KMS-11 (cell line): ENCODE results near the gene PLCG2.
"Not testable (repeated sequence)": the region's sequence is repeated elsewhere in the genome, so short reads cannot be mapped to it uniquely, and the experiment has no call there.

ENCODE experiments used
- H2AFZ ChIP-seq: fragments of 200-600 bp; sonication (generic); 2 replicates; pipeline ENCODE4 v1.6.1; 2016; ENCODE audit warnings: antibody characterized with exemption, mixed run types, low read depth
- H3K27ac ChIP-seq: fragments of 200-600 bp; sonication (generic); 2 replicates; pipeline ENCODE4 v1.6.1; 2016; ENCODE audit warnings: mild to moderate bottlenecking, mixed run types
- H3K27me3 ChIP-seq: fragments of 200-600 bp; sonication (generic); 2 replicates; pipeline ENCODE4 v1.6.1; 2017; ENCODE audit warnings: mild to moderate bottlenecking, low read depth, mixed run types, moderate library complexity; ENCODE audit not compliant: insufficient read depth
- H3K36me3 ChIP-seq: fragments of 200-600 bp; sonication (generic); 2 replicates; pipeline ENCODE4 v1.6.1; 2017; ENCODE audit warnings: mild to moderate bottlenecking, mixed run types; ENCODE audit not compliant: insufficient read depth
- H3K4me1 ChIP-seq: fragments of 200-600 bp; sonication (generic); 2 replicates; pipeline ENCODE4 v1.6.1; 2016; ENCODE audit warnings: mild to moderate bottlenecking, low read depth, mixed run types; ENCODE audit not compliant: poor library complexity, severe bottlenecking
- H3K4me2 ChIP-seq: fragments of 200-600 bp; sonication (generic); 2 replicates; pipeline ENCODE4 v1.7.0; 2016; ENCODE audit warnings: mild to moderate bottlenecking, mixed run types
- H3K4me3 ChIP-seq: fragments of 200-600 bp; sonication (generic); IDR thresholded peaks from 2 replicates; pipeline ENCODE4 v1.6.1; 2017; ENCODE audit warnings: low read depth, low read length, mixed read lengths; ENCODE audit not compliant: insufficient read depth
- H3K79me2 ChIP-seq: fragments of 200-600 bp; sonication (generic); 2 replicates; pipeline ENCODE4 v1.6.1; 2016; ENCODE audit warnings: low read depth, mixed run types; ENCODE audit not compliant: insufficient read depth
- H3K9ac ChIP-seq: fragments of 200-600 bp; sonication (generic); 2 replicates; pipeline ENCODE4 v1.6.1; 2016; ENCODE audit warnings: mild to moderate bottlenecking, mixed run types
- H4K20me1 ChIP-seq: fragments of 200-600 bp; sonication (generic); 2 replicates; pipeline ENCODE4 v1.6.1; 2016; ENCODE audit warnings: mild to moderate bottlenecking, mixed run types; ENCODE audit not compliant: insufficient read depth
- TF ChIP-seq, protein P1 (sequence below): fragments of 200-600 bp; sonication (generic); conservative IDR thresholded peaks from 2 replicates; pipeline ENCODE4 v1.6.1; 2017; ENCODE audit warnings: low read depth, mild to moderate bottlenecking, antibody characterized with exemption, low read length, moderate library complexity, mixed read lengths

PLCG2 gene

GRCh38 chr16:81756615-81757356, 22.3 kb upstream of the PLCG2 start:
- H2AFZ ChIP-seq: no peak overlapping the region
- H3K4me1 ChIP-seq: peaks cover under 1% of the 10 kb centered on the region
- no peaks in the 10 kb centered on the region for H3K27me3 ChIP-seq
- H3K27ac ChIP-seq: no peak overlapping the region
- H3K9ac ChIP-seq: no peak overlapping the region
- no peaks in the 10 kb centered on the region for H3K36me3 ChIP-seq
- no peak overlapping the region for H3K4me3 ChIP-seq
- no peaks in the 10 kb centered on the region for H4K20me1 ChIP-seq
- TF ChIP-seq, protein P1, sequence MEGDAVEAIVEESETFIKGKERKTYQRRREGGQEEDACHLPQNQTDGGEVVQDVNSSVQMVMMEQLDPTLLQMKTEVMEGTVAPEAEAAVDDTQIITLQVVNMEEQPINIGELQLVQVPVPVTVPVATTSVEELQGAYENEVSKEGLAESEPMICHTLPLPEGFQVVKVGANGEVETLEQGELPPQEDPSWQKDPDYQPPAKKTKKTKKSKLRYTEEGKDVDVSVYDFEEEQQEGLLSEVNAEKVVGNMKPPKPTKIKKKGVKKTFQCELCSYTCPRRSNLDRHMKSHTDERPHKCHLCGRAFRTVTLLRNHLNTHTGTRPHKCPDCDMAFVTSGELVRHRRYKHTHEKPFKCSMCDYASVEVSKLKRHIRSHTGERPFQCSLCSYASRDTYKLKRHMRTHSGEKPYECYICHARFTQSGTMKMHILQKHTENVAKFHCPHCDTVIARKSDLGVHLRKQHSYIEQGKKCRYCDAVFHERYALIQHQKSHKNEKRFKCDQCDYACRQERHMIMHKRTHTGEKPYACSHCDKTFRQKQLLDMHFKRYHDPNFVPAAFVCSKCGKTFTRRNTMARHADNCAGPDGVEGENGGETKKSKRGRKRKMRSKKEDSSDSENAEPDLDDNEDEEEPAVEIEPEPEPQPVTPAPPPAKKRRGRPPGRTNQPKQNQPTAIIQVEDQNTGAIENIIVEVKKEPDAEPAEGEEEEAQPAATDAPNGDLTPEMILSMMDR: no peak
- no peak overlapping the region for H3K4me2 ChIP-seq
- no peaks in the 10 kb centered on the region for H3K79me2 ChIP-seq

GRCh38 chr16:81758376-81758775, 20.7 kb upstream of the PLCG2 start:
- Histone ChIP-seq H3K27ac (no peak overlapping the region), H4K20me1 (no peaks in the 10 kb centered on the region), H3K79me2 (no peaks in the 10 kb centered on the region), H3K4me3 (no peak overlapping the region), H3K36me3 (no peaks in the 10 kb centered on the region), H2AFZ (no peak overlapping the region), H3K4me2 (no peak overlapping the region), H3K9ac (no peak overlapping the region), H3K4me1 (peaks cover 5% of the 10 kb centered on the region), H3K27me3 (no peaks in the 10 kb centered on the region)
- TF ChIP-seq, protein P1: no peak

- H3K4me3 ChIP-seq, H3K27ac ChIP-seq, H3K27me3 ChIP-seq, H3K36me3 ChIP-seq, H3K4me1 ChIP-seq, H4K20me1 ChIP-seq, H3K4me2 ChIP-seq, H3K9ac ChIP-seq, H2AFZ ChIP-seq, H3K79me2 ChIP-seq: not testable (repeated sequence)
These were observed 16.8 kb upstream of the PLCG2 start for GRCh38 chr16:81762322-81762721.

DNA sequence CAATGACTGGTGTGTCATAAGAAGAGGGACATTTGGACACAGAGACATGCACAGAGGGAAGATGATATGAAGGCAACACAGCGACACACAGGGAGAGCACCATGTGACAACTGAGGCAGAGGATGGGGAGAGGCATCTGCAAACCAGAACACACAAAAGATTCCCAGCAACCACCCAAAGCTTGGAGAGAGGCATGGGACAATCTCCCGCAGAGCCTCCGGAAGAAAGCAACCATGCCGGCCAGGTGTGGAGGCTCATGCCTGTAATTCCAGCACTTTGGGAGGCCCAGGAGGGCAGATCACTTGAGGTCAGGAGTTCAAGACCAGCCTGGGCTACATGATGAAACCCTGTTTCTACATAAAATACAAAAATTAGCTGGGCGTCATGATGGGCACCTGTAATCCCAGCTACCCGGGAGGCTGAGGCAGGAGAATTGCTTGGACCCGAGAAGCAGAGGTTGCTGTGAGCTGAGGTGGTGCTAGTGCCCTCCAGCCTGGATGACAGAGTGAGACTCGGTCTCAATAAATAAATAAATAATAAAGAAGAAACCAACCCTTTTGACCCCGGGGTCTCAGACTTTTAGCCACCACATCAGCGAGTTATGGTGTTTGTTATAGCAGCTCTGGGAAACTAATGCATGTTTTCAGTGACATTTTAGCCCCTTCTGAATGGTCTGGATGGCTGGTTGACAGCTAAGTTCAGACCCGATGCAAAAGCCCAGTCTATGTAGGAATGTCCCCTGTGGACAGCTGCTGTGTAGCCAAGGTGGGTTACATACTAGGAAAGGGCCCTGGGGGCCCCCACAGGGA, 13.8 kb upstream of the PLCG2 start:
- Histone ChIP-seq H3K4me2 (no peak overlapping the region), H2AFZ (no peak overlapping the region), H3K79me2 (no peaks in the 10 kb centered on the region), H3K27me3 (no peaks in the 10 kb centered on the region), H3K4me1 (peaks cover 5% of the 10 kb centered on the region), H4K20me1 (no peaks in the 10 kb centered on the region), H3K9ac (no peak overlapping the region), H3K36me3 (no peaks in the 10 kb centered on the region), H3K4me3 (no peak overlapping the region), H3K27ac (no peak overlapping the region)
- TF ChIP-seq, protein P1: no peak

DNA sequence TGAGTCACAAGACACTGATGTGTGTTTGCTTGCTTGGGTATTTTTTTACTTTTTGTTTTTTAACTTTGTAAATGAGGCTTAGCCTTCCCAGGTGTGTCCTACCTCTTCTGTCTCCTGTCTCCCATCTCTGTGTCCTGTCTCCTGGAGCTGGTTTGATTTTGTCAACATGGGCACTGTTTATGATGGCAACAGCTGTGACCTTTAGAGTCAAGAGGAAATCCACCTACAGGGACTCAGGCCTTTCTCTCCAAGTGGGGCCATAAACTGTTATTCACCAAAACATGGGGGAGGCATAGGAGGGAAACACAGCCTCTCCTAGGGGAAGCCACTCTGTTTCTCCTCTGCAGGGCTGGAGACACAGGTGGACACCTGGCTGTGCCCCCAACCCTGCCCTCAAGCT, 13.1 kb upstream of the PLCG2 start:
- Histone ChIP-seq H3K9ac (no peak overlapping the region), H3K4me2 (no peak overlapping the region), H3K4me3 (no peak overlapping the region), H3K79me2 (no peaks in the 10 kb centered on the region), H3K36me3 (no peaks in the 10 kb centered on the region), H3K27me3 (no peaks in the 10 kb centered on the region), H3K27ac (no peak overlapping the region), H3K4me1 (peaks cover 5% of the 10 kb centered on the region), H4K20me1 (no peaks in the 10 kb centered on the region), H2AFZ (no peak overlapping the region)
- TF ChIP-seq, protein P1: no peak
